ENCODE data around the gene ITIH1. TPM values are rescaled to one million over a fixed set of nuclear protein-coding genes. Genes with fewer than 3 reads are reported as not detected.

The ITIH1 gene
- not detected in 2 replicates for total RNA-seq

GRCh38 chr3:52777127-52777958, at the start of gene ITIH1:
Gene ITIH1 (plus strand): TSS chr3:52777599. CDS start chr3:52777616, 17 bp downstream.

DNA sequence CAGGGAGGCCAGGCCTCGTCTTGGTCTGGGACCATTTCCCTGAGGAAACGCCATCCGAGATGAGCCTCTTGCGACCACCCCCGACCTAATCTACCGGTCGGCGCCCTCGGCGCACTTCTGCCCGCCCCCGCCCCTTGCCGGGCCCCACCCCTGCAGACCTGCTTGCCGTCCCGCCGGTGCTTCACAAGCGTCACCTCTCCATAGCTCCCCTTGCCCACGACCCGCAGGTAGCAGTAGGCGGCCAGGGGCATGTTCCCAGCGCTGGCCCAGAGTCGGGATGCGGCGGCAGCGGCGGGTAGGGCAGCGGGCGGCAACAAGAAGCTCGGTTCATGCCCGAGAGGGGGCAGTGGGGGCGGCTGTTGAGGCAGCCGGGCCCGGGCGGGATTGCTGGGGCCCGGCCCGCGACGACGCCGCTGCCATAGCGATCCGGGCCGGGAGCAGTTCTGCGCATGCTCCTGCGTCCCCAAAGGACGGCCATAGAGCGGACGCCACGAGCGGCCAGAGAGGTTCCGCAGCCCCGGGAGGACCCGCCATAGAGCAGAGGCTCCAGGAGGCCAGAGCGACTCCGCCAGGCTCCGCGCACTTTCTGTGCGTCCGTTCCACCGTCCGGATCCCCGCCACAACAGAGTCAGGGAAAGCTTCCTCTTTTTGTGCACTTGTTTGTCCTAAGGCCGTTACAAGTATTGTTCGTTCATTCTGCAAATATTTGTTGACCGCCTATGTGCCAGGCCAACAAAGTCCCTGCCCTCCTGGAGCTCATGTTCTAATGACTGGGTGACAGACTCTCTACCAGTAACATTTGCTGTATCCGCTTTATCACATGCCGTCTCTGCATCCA, 6.7 kb upstream of the ITIH1 start, which contains the start of gene NEK4:
Gene NEK4 (minus strand): TSS at position 445 of the 838 bp plus-strand sequence. CDS start 194 bp downstream, at position 251.

GRCh38 chr3:52794612-52795099, 17.3 kb downstream of the ITIH1 start, which contains the start of gene ITIH3:
Gene ITIH3 (plus strand): TSS chr3:52794796. CDS start chr3:52794804, 8 bp downstream.

GRCh38 chr3:52830535-52831258, 53.3 kb downstream of the ITIH1 start, which contains the start of gene ITIH4:
Gene ITIH4 (minus strand): TSS chr3:52830672. CDS start chr3:52830642, 30 bp downstream.

GRCh38 chr3:52834871-52835501, 57.6 kb downstream of the ITIH1 start, which contains the start of gene MUSTN1:
Gene MUSTN1 (minus strand): TSS chr3:52835019. CDS start chr3:52834948, 71 bp downstream.

Other genes with a start within 250 kb of the ITIH1 start
- 205 and 221 TPM in 2 replicates for gene NT5DC2, start 243.7 kb upstream of the ITIH1 start, total RNA-seq
- gene UQCC5, start 241.0 kb upstream of the ITIH1 start, total RNA-seq: 1.4 and 3.5 TPM in 2 replicates
- gene PBRM1, start 91.7 kb upstream of the ITIH1 start, total RNA-seq: 22.5 and 28.5 TPM in 2 replicates
- gene GNL3, start 91.6 kb upstream of the ITIH1 start, total RNA-seq: 94.5 and 114 TPM in 2 replicates
- gene GLT8D1, start 71.8 kb upstream of the ITIH1 start, total RNA-seq: 103 and 120 TPM in 2 replicates
- 219 and 289 TPM in 2 replicates for gene SPCS1, start 71.5 kb upstream of the ITIH1 start, total RNA-seq
- gene NEK4, start 6.7 kb upstream of the ITIH1 start, total RNA-seq: 11.8 and 18.1 TPM in 2 replicates
- gene ITIH3, start 17.2 kb downstream of the ITIH1 start, total RNA-seq: not detected in 2 replicates
- gene ITIH4, start 53.1 kb downstream of the ITIH1 start, total RNA-seq: 0.29 TPM in 1 of 2 replicates, not detected in the other
- gene MUSTN1, start 57.4 kb downstream of the ITIH1 start, total RNA-seq: not detected in 2 replicates
- 13.6 and 31.7 TPM in 2 replicates for gene STIMATE, start 119.9 kb downstream of the ITIH1 start, total RNA-seq